Measurements from ENCODE around the gene GET4.
"Not testable (repeated sequence)": the region's sequence is repeated elsewhere in the genome, so short reads cannot be mapped to it uniquely, and the experiment has no call there.

Gene GET4

GRCh38 chr7:846958-847650, 29.2 kb upstream of the GET4 start:
- DNase-seq, result not testable (repeated sequence)

- not testable (repeated sequence) for DNase-seq
These were observed 28.6 kb upstream of the GET4 start for GRCh38 chr7:847728-848127.

- no peak for DNase-seq
These were observed 27.2 kb upstream of the GET4 start for GRCh38 chr7:849145-849544.

GRCh38 chr7:849781-850180, 26.6 kb upstream of the GET4 start:
- DNase-seq, result no peak

- no peak for DNase-seq
These were observed 25.1 kb upstream of the GET4 start for GRCh38 chr7:851204-851603.

- no peak for DNase-seq
These were observed 22.8 kb upstream of the GET4 start for GRCh38 chr7:853366-854117.

- no peak for DNase-seq
These were observed 22.1 kb upstream of the GET4 start for GRCh38 chr7:854118-854775.

- DNase-seq, result no peak
These were observed 20.5 kb upstream of the GET4 start for GRCh38 chr7:855686-856369.

- no peak for DNase-seq
These were observed 19.8 kb upstream of the GET4 start for GRCh38 chr7:856444-857095.

GRCh38 chr7:857661-858060, 18.7 kb upstream of the GET4 start:
- no peak for DNase-seq

- no peak for DNase-seq
These were observed 16.9 kb upstream of the GET4 start for GRCh38 chr7:859359-860030.

GRCh38 chr7:860149-860548, 16.2 kb upstream of the GET4 start:
- no peak for DNase-seq

GRCh38 chr7:861222-861621, 15.1 kb upstream of the GET4 start:
- no peak for DNase-seq

- no peak for DNase-seq
These were observed 14.2 kb upstream of the GET4 start for GRCh38 chr7:862157-862556.

GRCh38 chr7:863106-863505, 13.2 kb upstream of the GET4 start:
- DNase-seq, result no peak

- DNase-seq, result no peak
These were observed 10.4 kb upstream of the GET4 start for GRCh38 chr7:865921-866320.

GRCh38 chr7:867001-867405, 9.4 kb upstream of the GET4 start:
- no peak for DNase-seq

- DNase-seq, result no peak
These were observed 8.8 kb upstream of the GET4 start for GRCh38 chr7:867406-868188.

GRCh38 chr7:868189-868486, 8.2 kb upstream of the GET4 start:
- DNase-seq, result no peak

GRCh38 chr7:869348-869747, 7.0 kb upstream of the GET4 start:
- no peak for DNase-seq

GRCh38 chr7:871900-872537, 4.3 kb upstream of the GET4 start:
- no peak for DNase-seq
